GM21717 (cell line): ENCODE results near the gene UBXN2A.
"Not testable (repeated sequence)": the region's sequence is repeated elsewhere in the genome, so short reads cannot be mapped to it uniquely, and the experiment has no call there.

Experiments used
- ATAC-seq: cut with Tn5 transposase; IDR thresholded peaks from one replicate; pipeline ENCODE4 v1.9.1; 2021; ENCODE audit warnings: mild to moderate bottlenecking, moderate library complexity; ENCODE audit not compliant: unreplicated experiment

The UBXN2A gene

DNA sequence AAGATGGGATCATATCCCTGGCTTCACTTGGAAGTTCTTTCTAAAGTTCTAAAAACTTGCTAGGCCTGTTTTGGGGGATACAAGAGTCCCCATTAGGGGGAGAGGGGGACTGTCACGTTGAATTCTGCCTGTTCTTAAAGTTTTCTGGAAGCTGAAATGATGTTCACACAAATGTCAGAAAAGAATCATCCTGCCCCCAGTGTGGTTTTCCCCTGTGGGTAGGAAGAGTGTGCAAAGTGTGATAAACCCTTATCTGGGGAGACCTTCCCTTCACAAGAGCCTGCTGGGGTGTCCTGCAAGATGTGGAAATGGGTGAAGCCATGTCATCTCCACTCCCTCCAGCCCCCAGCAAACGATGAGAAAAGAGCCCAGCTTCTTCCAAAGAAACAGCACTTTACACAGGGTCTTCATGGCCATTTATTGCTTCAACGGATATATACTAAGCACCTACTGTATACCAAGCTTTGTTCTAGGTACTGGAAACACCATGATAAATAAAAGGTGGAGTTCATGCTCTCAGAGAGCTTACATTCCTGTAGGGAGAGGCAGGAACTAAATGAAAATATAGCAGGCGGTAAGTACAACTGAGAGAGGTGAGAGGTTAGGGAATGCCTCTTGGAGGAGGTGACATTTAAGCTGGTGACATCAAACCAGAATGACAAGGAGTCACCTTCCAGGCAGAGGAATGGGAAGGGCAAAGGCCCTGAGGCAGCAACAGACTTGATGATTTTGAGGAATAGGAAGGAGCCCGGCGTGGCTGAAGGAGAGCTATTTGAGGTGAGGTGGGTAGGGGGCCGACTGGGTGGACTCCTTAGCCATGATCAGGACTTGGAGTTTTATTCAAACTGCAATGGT, 71.2 kb downstream of the UBXN2A start:
- ATAC-seq, result no peak

DNA sequence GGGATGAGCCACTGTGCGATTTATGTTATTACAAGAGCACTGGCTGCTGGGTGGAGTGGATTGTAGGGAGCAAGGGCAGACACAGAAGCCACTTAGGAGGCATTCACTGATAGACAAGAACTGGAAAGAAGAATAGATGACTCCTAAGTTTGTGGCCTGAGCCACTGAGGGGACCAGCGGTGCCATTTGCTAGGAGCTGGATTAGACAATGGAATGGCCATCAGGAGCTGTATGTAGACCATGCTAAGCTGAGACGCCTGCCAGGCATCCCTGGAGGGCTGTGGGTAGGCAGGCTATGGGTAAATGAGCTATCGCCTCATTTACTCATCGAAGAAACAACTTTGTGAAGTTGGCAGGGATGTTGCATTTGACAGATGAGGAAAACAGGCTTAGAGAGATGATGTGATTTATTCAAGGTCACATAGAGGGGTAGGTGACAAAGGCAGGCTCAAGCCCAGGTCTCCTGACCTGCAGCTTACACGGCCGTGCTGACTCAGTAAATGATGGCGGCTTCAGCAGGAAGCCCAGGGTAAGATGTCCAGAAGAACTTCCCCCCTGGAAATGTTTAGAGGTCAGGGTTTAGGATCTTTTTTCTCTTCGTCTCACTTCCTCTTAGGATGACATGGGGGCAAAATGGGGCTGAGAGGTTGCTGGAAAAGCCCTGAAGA, 72.4 kb downstream of the UBXN2A start:
- no peak for ATAC-seq

GRCh38 chr2:24014902-24015301, 74.6 kb downstream of the UBXN2A start:
- not testable (repeated sequence) for ATAC-seq

DNA sequence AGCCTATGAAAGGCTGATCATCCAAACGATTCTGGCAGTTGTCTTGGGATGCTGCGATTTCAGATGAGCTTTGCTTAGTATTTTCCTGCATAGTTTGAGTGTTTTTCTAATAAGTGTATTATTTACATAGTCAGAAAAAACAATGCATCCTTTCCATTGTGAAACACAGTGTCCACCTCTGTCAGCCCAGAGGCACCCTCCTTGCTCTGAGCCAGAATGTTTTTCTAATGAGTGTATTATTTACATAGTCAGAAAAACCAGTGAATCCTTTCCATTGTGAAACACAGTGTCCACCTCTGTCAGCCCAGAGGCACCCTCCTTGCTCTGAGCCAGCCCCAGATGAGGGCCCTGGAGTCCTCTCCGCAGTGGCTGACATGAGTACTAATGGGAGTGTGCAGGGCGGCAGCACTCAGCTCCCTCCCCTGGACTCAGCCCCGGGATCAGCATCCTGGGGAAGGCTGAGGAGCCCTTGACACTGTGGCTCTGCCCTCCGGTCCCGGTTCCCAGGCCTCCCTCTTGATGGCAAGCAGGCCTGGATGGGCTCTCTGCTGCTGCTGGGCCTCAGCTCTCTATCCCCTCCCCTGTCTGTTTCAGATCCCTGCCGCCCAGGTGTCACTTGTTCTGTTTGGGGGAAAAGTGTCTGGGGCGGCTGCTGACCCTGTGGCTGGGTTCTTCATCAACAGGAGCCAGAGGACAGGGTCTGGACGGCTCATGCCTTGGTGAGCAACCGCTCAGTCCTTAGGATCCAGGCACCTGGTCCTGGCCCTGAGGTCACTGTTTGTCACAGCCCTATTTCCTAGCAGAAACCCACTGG, 75.5 kb downstream of the UBXN2A start:
- no peak for ATAC-seq

DNA sequence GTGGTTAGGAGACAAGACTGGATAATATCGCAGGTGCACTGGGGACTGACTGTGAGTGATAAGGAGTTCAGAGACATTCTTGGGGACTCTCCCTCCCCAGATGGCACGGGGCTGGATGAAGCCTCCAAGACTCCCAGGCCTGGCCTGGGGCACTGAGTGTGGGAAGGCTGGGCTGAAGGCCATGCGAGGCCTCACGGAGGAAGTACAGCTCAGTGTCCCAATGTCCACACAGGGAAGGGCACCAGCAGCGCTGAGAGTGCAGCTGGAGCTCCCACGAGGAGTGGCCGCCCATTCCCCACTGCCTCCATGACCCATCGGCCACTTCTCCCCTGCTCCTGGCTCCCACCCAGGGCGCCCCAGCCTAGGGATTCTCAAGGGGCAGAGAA, 76.1 kb downstream of the UBXN2A start:
- no peak for ATAC-seq

- ATAC-seq, result no peak
Measured at GRCh38 chr2:24016853-24017703, 76.8 kb downstream of the UBXN2A start.

DNA sequence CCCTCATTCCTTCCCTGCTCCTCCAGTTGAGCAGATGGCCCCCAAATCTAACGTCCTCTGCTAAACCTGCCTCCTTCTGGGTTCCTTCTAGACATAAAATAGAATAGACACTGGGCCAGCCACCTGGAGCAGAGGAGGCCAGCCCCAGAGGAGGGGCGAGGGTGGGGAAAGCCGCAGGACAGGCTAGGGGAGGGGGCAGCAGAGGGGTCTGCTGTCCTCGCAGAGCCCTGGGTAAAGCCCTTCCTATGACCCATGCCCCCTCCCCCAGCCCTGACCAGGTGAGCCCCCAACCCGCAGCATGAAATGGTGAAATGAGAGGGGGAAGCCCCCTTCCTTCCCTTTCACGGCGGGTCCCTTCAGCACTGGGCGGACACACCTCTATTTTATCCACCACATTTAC, 77.4 kb downstream of the UBXN2A start:
- ATAC-seq, result no peak

GRCh38 chr2:24018241-24018640, 78.0 kb downstream of the UBXN2A start:
- no peak for ATAC-seq

DNA sequence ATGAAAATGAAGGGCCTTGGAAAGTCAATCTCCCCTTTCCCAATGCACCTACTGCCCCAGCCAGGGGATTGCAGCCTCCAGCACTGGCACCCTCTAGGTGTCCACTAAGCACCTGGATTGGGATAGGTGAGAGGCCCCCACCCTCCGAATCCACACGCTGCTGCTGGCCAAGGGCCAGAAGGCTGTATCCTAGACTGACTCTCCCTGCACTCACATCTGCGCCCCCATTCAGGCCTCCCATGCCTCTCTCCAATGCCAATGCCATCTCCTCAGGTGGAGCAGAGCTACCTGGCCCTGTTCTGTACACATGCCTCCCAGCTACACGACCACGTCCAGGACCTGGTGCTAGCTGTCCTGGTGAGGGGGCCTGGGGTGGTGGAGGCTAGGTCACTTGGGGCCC, 79.5 kb downstream of the UBXN2A start:
- no peak for ATAC-seq

GRCh38 chr2:24020244-24020643, 80.0 kb downstream of the UBXN2A start:
- ATAC-seq, result no peak

GRCh38 chr2:24021122-24021998, 81.1 kb downstream of the UBXN2A start:
- no peak for ATAC-seq

GRCh38 chr2:24022324-24022974, 82.2 kb downstream of the UBXN2A start:
- no peak for ATAC-seq

GRCh38 chr2:24022975-24023575, 82.8 kb downstream of the UBXN2A start:
- ATAC-seq, result no peak

DNA sequence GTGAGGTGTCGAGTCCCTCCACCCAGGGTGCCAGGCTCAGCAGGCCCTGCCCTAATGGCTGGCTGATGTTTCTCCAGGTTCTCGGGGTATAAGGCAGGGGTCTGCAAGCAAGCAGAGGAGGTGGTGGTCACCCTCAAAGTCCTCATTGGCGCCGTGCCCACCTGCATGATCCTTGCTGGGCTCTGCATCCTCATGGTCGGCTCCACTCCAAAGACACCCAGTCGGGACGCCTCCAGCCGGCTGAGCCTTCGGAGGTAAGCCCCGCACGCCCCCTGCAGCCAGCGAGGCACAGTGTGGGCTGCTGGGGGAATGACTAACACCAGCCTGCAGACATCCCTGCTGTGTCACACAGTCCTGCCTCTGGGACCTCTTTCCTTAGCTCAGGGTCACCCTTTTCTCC, 83.8 kb downstream of the UBXN2A start:
- ATAC-seq, result no peak

- no peak for ATAC-seq
Measured at GRCh38 chr2:24024996-24025663, 84.9 kb downstream of the UBXN2A start.

DNA sequence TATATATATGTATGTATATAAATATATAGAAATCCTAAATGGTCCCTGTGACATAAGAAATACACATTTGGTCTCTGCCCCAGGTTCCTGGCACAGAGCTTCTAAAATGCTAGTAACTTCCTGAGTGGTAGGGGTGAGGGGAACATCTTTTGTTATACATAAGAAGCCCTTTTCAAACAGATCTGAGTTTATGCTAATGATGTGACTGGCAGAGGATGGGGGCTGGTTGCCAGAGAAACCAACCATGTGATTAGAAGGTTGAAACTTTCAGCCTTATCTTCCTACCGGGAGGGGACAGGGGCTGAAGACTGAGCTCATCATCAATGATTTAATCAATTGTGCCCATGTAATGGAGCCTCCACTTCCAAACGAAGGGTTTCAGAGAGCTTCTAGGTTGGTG, 86.0 kb downstream of the UBXN2A start:
- no peak for ATAC-seq

- no peak for ATAC-seq
Measured at GRCh38 chr2:24038786-24039499, 98.7 kb downstream of the UBXN2A start.

- no peak for ATAC-seq
Measured at GRCh38 chr2:24040511-24040910, 100.2 kb downstream of the UBXN2A start.
